ENCODE results near the gene SPEG. TPM values are rescaled to one million over a fixed set of nuclear protein-coding genes. Genes with fewer than 3 reads are reported as not detected.

SPEG gene
- total and polyA plus RNA-seq, 2 of the 8 experiments (the other 6 are each of a cell fraction or from before 2014, with no cell fraction given): 19.9 to 32.0 TPM

DNA sequence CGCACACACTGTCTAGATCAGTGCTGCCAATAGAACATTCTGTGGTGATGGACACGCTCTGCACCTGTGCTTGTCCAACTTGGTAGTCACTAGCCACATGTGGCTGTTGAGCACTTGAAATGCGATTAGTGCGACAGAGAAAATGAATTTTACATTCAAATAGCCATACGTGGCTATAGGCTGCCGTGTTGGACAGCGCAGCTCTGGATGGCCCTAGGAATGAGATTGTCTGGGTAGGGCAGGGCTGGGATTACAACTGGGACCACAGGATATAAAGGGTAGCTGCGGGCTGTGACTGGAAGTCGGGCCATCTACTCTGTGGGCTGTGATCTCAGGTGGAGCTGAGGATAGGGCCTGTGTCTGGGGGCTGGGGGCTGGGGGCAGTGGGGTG, 84.9 kb downstream of the SPEG start:
- Histone ChIP-seq H3K36me3 (ENCODE audit: control insufficient read depth in 2 of 4, insufficient read depth in 4 of 4, low read length in 3 of 4) (no peaks in the 10 kb centered on the region), H3K4me2 (ENCODE audit: insufficient read depth in 1 of 2, low read depth in 2 of 2, low read length in 2 of 2) (no peak overlapping the region), H2BK5ac (ENCODE audit: low read depth, low read length) (no peak overlapping the region), H2BK20ac (ENCODE audit: low read length) (no peak overlapping the region), H3K4ac (replicated peaks; ENCODE audit: insufficient read length, low read depth, low read length) (no peak overlapping the region), H3K14ac (ENCODE audit: insufficient read length) (no peak overlapping the region), H3K27me3 (replicated peaks in 1 of 4; ENCODE audit: control insufficient read depth in 3 of 4, extremely low read depth in 1 of 4, insufficient read depth in 3 of 4, low read length in 3 of 4) (peaks cover 0 to 25% (median 17%) of the 10 kb centered on the region in 4 experiments; a peak in 6 of 7 replicates), H4K8ac (ENCODE audit: extremely low read depth, insufficient read depth, low read length) (no peak overlapping the region), H3K56ac (replicated peaks; ENCODE audit: insufficient read length, low read depth, low read length) (no peak overlapping the region), H3K4me3 (ENCODE audit: extremely low read depth in 1 of 4, insufficient read depth in 2 of 4, low read depth in 3 of 4, low read length in 4 of 4) (no peak overlapping the region), H2BK15ac (ENCODE audit: low read length) (no peak overlapping the region), H2AK5ac (ENCODE audit: low read depth, low read length) (0 out of 2 replicates have a peak overlapping the region, but pooled peaks have one; percentile 1), H3K79me1 (ENCODE audit: low read depth, low read length) (no peaks in the 10 kb centered on the region), H3K9ac (replicated peaks in 1 of 4; ENCODE audit: extremely low read depth in 1 of 4, low read depth in 3 of 4, low read length in 3 of 4) (no peak overlapping the region), H3K4me1 (replicated peaks in 1 of 4; ENCODE audit: control insufficient read depth in 3 of 4, insufficient read depth in 4 of 4, low read length in 3 of 4) (peaks cover 0 to 29% (median 19%) of the 10 kb centered on the region in 4 experiments; a peak in 6 of 7 replicates), H4K20me1 (replicated peaks in 1 of 2; ENCODE audit: control insufficient read depth in 1 of 2, insufficient read depth in 2 of 2, low read length in 2 of 2) (peaks cover 0 to 5% of the 10 kb centered on the region in 2 experiments), H2AFZ (ENCODE audit: low read length) (no peak overlapping the region), H3K18ac (ENCODE audit: extremely low read depth, low read length) (no peak overlapping the region), H4K5ac (ENCODE audit: insufficient read length, low read depth, low read length) (no peak overlapping the region), H4K91ac (replicated peaks; ENCODE audit: insufficient read length, low read length) (peak overlapping the region; percentile 2), H2BK120ac (replicated peaks; ENCODE audit: low read depth, low read length) (no peak overlapping the region), H3K23ac (ENCODE audit: insufficient read length) (no peak overlapping the region), H3K79me2 (ENCODE audit: control insufficient read depth in 1 of 2, insufficient read depth in 2 of 2, low read length in 2 of 2) (no peaks in the 10 kb centered on the region), H3K23me2 (ENCODE audit: low read depth, low read length) (peaks cover 5% of the 10 kb centered on the region; the same call in 1 of the 2 replicates), H3K27ac (ENCODE audit: low read depth, low read length) (no peak overlapping the region), H2BK12ac (ENCODE audit: low read depth, low read length) (no peak overlapping the region), H3K9me3 (ENCODE audit: insufficient read depth in 2 of 2, low read depth in 1 of 2, low read length in 1 of 2) (no peaks in the 10 kb centered on the region)
- FAIRE-seq (no peak), DNase-seq (ENCODE audit: low read depth in 1 of 2, low spot score in 2 of 2) (no peak)
- CTCF ChIA-PET (ENCODE audit: partially characterized antibody): interaction anchor here (0.6 to 113.1 kb wide), 10 partner anchors 6 to 231 kb away, joined by 3 to 7248 read pairs (median 41); partner anchors contain the start of genes ASIC4, DES, DNPEP and GMPPA
- 91% methylated on average over 9 of the region's 9 CpGs; no CpG with 5 or more reads in 1 of the 2 experiments for WGBS, 2 experiments (ENCODE audit: extremely low coverage in 1 of 2, insufficient coverage in 1 of 2, insufficient read length in 1 of 2, insufficient replicate concordance in 2 of 2, low coverage in 1 of 2, low lambda C conversion rate in 2 of 2, missing lambda C conversion rate in 1 of 2)
- POLR2A ChIA-PET (ENCODE audit: partially characterized antibody): interaction anchor here (1.1 to 5.5 kb wide), 7 partner anchors 10 to 78 kb away, joined by 3 to 36 read pairs (median 5); partner anchors contain the start of genes GMPPA and STK11IP
- no peak for TF ChIP-seq TBP (IDR thresholded peaks at IDR 0.05; ENCODE audit: low read depth, low read length)
- TF ChIP-seq CBX8 (IDR thresholded peaks at IDR 0.05; ENCODE audit: borderline replicate concordance, low read depth, low read length): no peak
- TF ChIP-seq KDM5A (IDR thresholded peaks at IDR 0.05; ENCODE audit: low read length): no peak
- no peak for TF ChIP-seq NANOG (IDR thresholded peaks at IDR 0.05; ENCODE audit: insufficient read depth, low read depth, low read length, poor library complexity, severe bottlenecking)
- TF ChIP-seq ATF2 (IDR thresholded peaks at IDR 0.05; ENCODE audit: low read length): no peak
- TF ChIP-seq SIN3A (conservative IDR thresholded peaks at IDR 0.05 in 1 of 2, IDR thresholded peaks at IDR 0.05 in 1 of 2; ENCODE audit: low read depth in 1 of 2, low read length in 2 of 2): no peak
- no peak for TF ChIP-seq CREB1 (IDR thresholded peaks at IDR 0.05)
- TF ChIP-seq SAP30 (IDR thresholded peaks at IDR 0.05; ENCODE audit: insufficient read depth, insufficient replicate concordance, low read length): no peak
- TF ChIP-seq EP300 (IDR thresholded peaks at IDR 0.05; ENCODE audit: borderline replicate concordance in 1 of 2, low read depth in 2 of 2, low read length in 2 of 2): no peak
- TF ChIP-seq KDM4A (IDR thresholded peaks at IDR 0.05; ENCODE audit: low read depth, low read length, severe bottlenecking): no peak
